Ishikawa (cell line): ENCODE measurements around the gene GPR89B.

Source experiments
- CEBPB ChIP-seq: IDR thresholded peaks from 2 replicates; pipeline ENCODE4 v1.6.1; 2012
- CREB1 ChIP-seq: IDR thresholded peaks from 2 replicates; pipeline ENCODE4 v1.6.1; 2012; ENCODE audit warnings: low read depth
- EGR1 ChIP-seq: IDR thresholded peaks from 2 replicates; pipeline ENCODE4 v1.6.1; 2012
- EP300 ChIP-seq: IDR thresholded peaks from 2 replicates; pipeline ENCODE4 v1.6.1; 2012; ENCODE audit warnings: borderline replicate concordance
- FOXM1 ChIP-seq: IDR thresholded peaks from 2 replicates; pipeline ENCODE4 v1.6.1; 2012; ENCODE audit warnings: low read depth, borderline replicate concordance
- NFIC ChIP-seq: IDR thresholded peaks from 2 replicates; pipeline ENCODE4 v1.6.1; 2012
- TAF1 ChIP-seq: IDR thresholded peaks from 2 replicates; pipeline ENCODE4 v1.6.1; 2012; ENCODE audit warnings: low read depth, mild to moderate bottlenecking
- TCF12 ChIP-seq: IDR thresholded peaks from 2 replicates; pipeline ENCODE4 v1.6.1; 2012; ENCODE audit warnings: low read depth
- USF1 ChIP-seq: IDR thresholded peaks from 2 replicates; pipeline ENCODE4 v1.6.1; 2012
- YY1 ChIP-seq: IDR thresholded peaks from 2 replicates; pipeline ENCODE4 v1.6.1; 2012; ENCODE audit warnings: low read depth
- ZBTB7A ChIP-seq: IDR thresholded peaks from 2 replicates; pipeline ENCODE4 v1.6.1; 2012; ENCODE audit warnings: low read depth
- TF ChIP-seq, protein P1 (sequence below): IDR thresholded peaks from 2 replicates; pipeline ENCODE4 v1.6.1; 2012; ENCODE audit warnings: low read depth, mild to moderate bottlenecking
- TF ChIP-seq, protein P2 (sequence below): IDR thresholded peaks from 2 replicates; pipeline ENCODE4 v1.6.1; 2012

DNA sequence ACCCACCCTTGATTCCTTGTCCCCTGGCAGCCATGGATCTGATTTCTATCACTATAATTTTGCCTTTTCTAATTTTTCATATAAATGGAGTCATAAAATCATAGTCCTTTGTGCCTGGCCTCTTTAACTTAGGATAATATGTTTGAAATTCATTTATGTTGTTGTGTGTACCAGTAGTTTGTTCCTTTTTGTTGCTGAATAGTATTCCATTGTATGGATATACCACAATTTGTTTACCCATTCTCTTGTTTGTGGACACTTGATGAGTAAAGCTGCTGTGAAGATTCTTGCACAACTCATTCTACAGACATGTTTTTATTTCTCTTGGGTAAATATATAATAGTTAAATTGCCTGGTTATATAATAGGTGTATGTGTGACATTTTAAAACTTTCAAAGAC lies 48.3 kb upstream of the GPR89B start:
- no peak for TF ChIP-seq EP300
- TF ChIP-seq TAF1 = no peak
- TF ChIP-seq YY1 = no peak
- TF ChIP-seq, protein P1, sequence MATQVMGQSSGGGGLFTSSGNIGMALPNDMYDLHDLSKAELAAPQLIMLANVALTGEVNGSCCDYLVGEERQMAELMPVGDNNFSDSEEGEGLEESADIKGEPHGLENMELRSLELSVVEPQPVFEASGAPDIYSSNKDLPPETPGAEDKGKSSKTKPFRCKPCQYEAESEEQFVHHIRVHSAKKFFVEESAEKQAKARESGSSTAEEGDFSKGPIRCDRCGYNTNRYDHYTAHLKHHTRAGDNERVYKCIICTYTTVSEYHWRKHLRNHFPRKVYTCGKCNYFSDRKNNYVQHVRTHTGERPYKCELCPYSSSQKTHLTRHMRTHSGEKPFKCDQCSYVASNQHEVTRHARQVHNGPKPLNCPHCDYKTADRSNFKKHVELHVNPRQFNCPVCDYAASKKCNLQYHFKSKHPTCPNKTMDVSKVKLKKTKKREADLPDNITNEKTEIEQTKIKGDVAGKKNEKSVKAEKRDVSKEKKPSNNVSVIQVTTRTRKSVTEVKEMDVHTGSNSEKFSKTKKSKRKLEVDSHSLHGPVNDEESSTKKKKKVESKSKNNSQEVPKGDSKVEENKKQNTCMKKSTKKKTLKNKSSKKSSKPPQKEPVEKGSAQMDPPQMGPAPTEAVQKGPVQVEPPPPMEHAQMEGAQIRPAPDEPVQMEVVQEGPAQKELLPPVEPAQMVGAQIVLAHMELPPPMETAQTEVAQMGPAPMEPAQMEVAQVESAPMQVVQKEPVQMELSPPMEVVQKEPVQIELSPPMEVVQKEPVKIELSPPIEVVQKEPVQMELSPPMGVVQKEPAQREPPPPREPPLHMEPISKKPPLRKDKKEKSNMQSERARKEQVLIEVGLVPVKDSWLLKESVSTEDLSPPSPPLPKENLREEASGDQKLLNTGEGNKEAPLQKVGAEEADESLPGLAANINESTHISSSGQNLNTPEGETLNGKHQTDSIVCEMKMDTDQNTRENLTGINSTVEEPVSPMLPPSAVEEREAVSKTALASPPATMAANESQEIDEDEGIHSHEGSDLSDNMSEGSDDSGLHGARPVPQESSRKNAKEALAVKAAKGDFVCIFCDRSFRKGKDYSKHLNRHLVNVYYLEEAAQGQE = no peak
- TF ChIP-seq CEBPB = no peak
- no peak for TF ChIP-seq NFIC
- no peak for TF ChIP-seq CREB1
- TF ChIP-seq, protein P2, sequence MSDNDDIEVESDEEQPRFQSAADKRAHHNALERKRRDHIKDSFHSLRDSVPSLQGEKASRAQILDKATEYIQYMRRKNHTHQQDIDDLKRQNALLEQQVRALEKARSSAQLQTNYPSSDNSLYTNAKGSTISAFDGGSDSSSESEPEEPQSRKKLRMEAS = no peak
- no peak for TF ChIP-seq ZBTB7A
- TF ChIP-seq FOXM1 = no peak
- no peak for TF ChIP-seq TCF12
- no peak for TF ChIP-seq USF1
- TF ChIP-seq EGR1 = no peak
